HG02970 (cell line): ENCODE results near the gene FAM50B.

Source experiments
- ATAC-seq: cut with Tn5 transposase; IDR thresholded peaks from one replicate; pipeline ENCODE4 v1.9.1; 2021; ENCODE audit warnings: mild to moderate bottlenecking, moderate library complexity, moderate number of reproducible peaks; ENCODE audit not compliant: unreplicated experiment, low FRiP score

The FAM50B gene

GRCh38 chr6:3848925-3849605 is at the start of gene FAM50B:
Gene FAM50B (plus strand): TSS chr6:3849373. CDS start chr6:3849812, 439 bp downstream.
- ATAC-seq: peak; percentile 91

- no peak for ATAC-seq
Observed at GRCh38 chr6:3799719-3800118, 49.5 kb upstream of the FAM50B start.

- ATAC-seq: no peak
Observed at GRCh38 chr6:3800850-3801591, 48.2 kb upstream of the FAM50B start.

- no peak for ATAC-seq
Observed at GRCh38 chr6:3801960-3802359, 47.2 kb upstream of the FAM50B start.

GRCh38 chr6:3803627-3804468 is 45.3 kb upstream of the FAM50B start:
- ATAC-seq: no peak

GRCh38 chr6:3804964-3805363 is 44.2 kb upstream of the FAM50B start:
- ATAC-seq: no peak

- no peak for ATAC-seq
Observed at GRCh38 chr6:3805448-3806123, 43.6 kb upstream of the FAM50B start.

GRCh38 chr6:3806169-3806922 is 42.8 kb upstream of the FAM50B start:
- ATAC-seq: no peak

GRCh38 chr6:3808199-3808598 is 41.0 kb upstream of the FAM50B start:
- ATAC-seq: no peak

- no peak for ATAC-seq
Observed at GRCh38 chr6:3808759-3809514, 40.2 kb upstream of the FAM50B start.

GRCh38 chr6:3809515-3809891 is 39.7 kb upstream of the FAM50B start:
- ATAC-seq: no peak

GRCh38 chr6:3809982-3810381 is 39.2 kb upstream of the FAM50B start:
- no peak for ATAC-seq

- ATAC-seq: no peak
Observed at GRCh38 chr6:3811191-3811590, 38.0 kb upstream of the FAM50B start.

- no peak for ATAC-seq
Observed at GRCh38 chr6:3812596-3812995, 36.6 kb upstream of the FAM50B start.

GRCh38 chr6:3813150-3813780 is 35.9 kb upstream of the FAM50B start:
- ATAC-seq: no peak

GRCh38 chr6:3813918-3814317 is 35.3 kb upstream of the FAM50B start:
- no peak for ATAC-seq

GRCh38 chr6:3814539-3814938 is 34.6 kb upstream of the FAM50B start:
- no peak for ATAC-seq

- ATAC-seq: no peak
Observed at GRCh38 chr6:3816251-3816650, 32.9 kb upstream of the FAM50B start.
